ENCODE results near the gene MAPK14. TPM values are rescaled to one million over a fixed set of nuclear protein-coding genes. Genes with fewer than 3 reads are reported as not detected.

Gene MAPK14
- total RNA-seq, 1 donor from 2014 or later, result 67.9 TPM

- Histone ChIP-seq H3K27ac (no peak overlapping the region), H3K4me3 (no peak overlapping the region), H3K27me3 (ENCODE audit: low read depth) (no peaks in the 10 kb centered on the region), H3K9me3 (no peaks in the 10 kb centered on the region), H3K36me3 (no peaks in the 10 kb centered on the region), H3K4me1 (peaks cover 87% of the 10 kb centered on the region)
- DNase-seq, result no peak
- ATAC-seq, result peak in 1 of 2 donors; percentile 34
- no peak for TF ChIP-seq CTCF (IDR thresholded peaks at IDR 0.05)
- intact Hi-C loops (cut with DNase I), result no loop called here
These were observed 10.7 kb downstream of the MAPK14 start for GRCh38 chr6:36038120-36038876.

- Histone ChIP-seq H3K27ac (no peak overlapping the region), H3K27me3 (ENCODE audit: low read depth) (no peaks in the 10 kb centered on the region), H3K4me3 (no peak overlapping the region), H3K4me1 (peaks cover 79% of the 10 kb centered on the region), H3K36me3 (no peaks in the 10 kb centered on the region), H3K9me3 (no peaks in the 10 kb centered on the region)
- ATAC-seq, result peak in 1 of 2 donors; percentile 23
- TF ChIP-seq CTCF (IDR thresholded peaks at IDR 0.05), result no peak
- no peak for DNase-seq
- intact Hi-C loops (cut with DNase I), result no loop called here
These were observed 11.5 kb downstream of the MAPK14 start for GRCh38 chr6:36039112-36039511.

- no peak for TF ChIP-seq CTCF (IDR thresholded peaks at IDR 0.05)
- ATAC-seq, result no peak
- Histone ChIP-seq H3K36me3 (no peaks in the 10 kb centered on the region), H3K4me3 (no peak overlapping the region), H3K9me3 (no peaks in the 10 kb centered on the region), H3K27ac (no peak overlapping the region), H3K4me1 (peaks cover 60% of the 10 kb centered on the region), H3K27me3 (ENCODE audit: low read depth) (no peaks in the 10 kb centered on the region)
- intact Hi-C loops (cut with DNase I), result no loop called here
- DNase-seq, result no peak
These were observed 13.3 kb downstream of the MAPK14 start for GRCh38 chr6:36040958-36041357.

GRCh38 chr6:36042618-36043260 lies 15.1 kb downstream of the MAPK14 start:
- ATAC-seq (no peak), DNase-seq (no peak)
- Histone ChIP-seq H3K27me3 (ENCODE audit: low read depth) (no peaks in the 10 kb centered on the region), H3K27ac (no peak overlapping the region), H3K9me3 (no peaks in the 10 kb centered on the region), H3K4me1 (peaks cover 45% of the 10 kb centered on the region), H3K4me3 (no peak overlapping the region), H3K36me3 (no peaks in the 10 kb centered on the region)
- TF ChIP-seq CTCF (IDR thresholded peaks at IDR 0.05), result no peak
- intact Hi-C loops (cut with DNase I), result no loop called here

- Histone ChIP-seq H3K27ac (no peak overlapping the region), H3K4me1 (peaks cover 54% of the 10 kb centered on the region), H3K27me3 (ENCODE audit: low read depth) (no peaks in the 10 kb centered on the region), H3K36me3 (peaks cover 22% of the 10 kb centered on the region), H3K4me3 (no peak overlapping the region), H3K9me3 (no peaks in the 10 kb centered on the region)
- ATAC-seq (no peak), DNase-seq (no peak)
- intact Hi-C loops (cut with DNase I), result no loop called here
- TF ChIP-seq CTCF (IDR thresholded peaks at IDR 0.05), result no peak
These were observed 22.0 kb downstream of the MAPK14 start for GRCh38 chr6:36049582-36049981.
